Endothelial cell of hepatic sinusoid (primary cell): ENCODE data around the gene LRRC2.
"Not testable (repeated sequence)": the region's sequence is repeated elsewhere in the genome, so short reads cannot be mapped to it uniquely, and the experiment has no call there.

Source experiments
- in situ Hi-C: cut with HindIII; loops from 2 replicates; pipeline ENCODE4 v1.10.0; 2017; ENCODE audit warnings: low sequenced_read_pairs

The LRRC2 gene

GRCh38 chr3:46536758-46537157 lies 29.3 kb downstream of the LRRC2 start:
- in situ Hi-C loops, result no loop called here

GRCh38 chr3:46535746-46536145 lies 30.4 kb downstream of the LRRC2 start:
- in situ Hi-C loops, result no loop called here

- in situ Hi-C loops, result no loop called here
Observed at GRCh38 chr3:46533091-46533490, 33.0 kb downstream of the LRRC2 start.

GRCh38 chr3:46527239-46527638 lies 38.9 kb downstream of the LRRC2 start:
- in situ Hi-C loops, result no loop called here

- in situ Hi-C loops, result no loop called here
Observed at GRCh38 chr3:46524832-46525231, 41.3 kb downstream of the LRRC2 start.

- in situ Hi-C loops, result no loop called here
Observed at GRCh38 chr3:46524008-46524407, 42.1 kb downstream of the LRRC2 start.

- in situ Hi-C loops, result no loop called here
Observed at GRCh38 chr3:46523556-46523955, 42.5 kb downstream of the LRRC2 start.

- in situ Hi-C loops, result not testable (repeated sequence)
Observed at GRCh38 chr3:46522201-46522600, 43.9 kb downstream of the LRRC2 start.

- in situ Hi-C loops, result no loop called here
Observed at GRCh38 chr3:46521096-46521495, 45.0 kb downstream of the LRRC2 start.

- in situ Hi-C loops, result no loop called here
Observed at GRCh38 chr3:46520531-46520930, 45.6 kb downstream of the LRRC2 start.

GRCh38 chr3:46519952-46520351 lies 46.1 kb downstream of the LRRC2 start:
- in situ Hi-C loops, result no loop called here

GRCh38 chr3:46517784-46518181 lies 48.3 kb downstream of the LRRC2 start:
- in situ Hi-C loops, result no loop called here

- in situ Hi-C loops, result no loop called here
Observed at GRCh38 chr3:46517016-46517783, 48.9 kb downstream of the LRRC2 start.

- in situ Hi-C loops, result no loop called here
Observed at GRCh38 chr3:46516521-46516920, 49.6 kb downstream of the LRRC2 start.

GRCh38 chr3:46512191-46512749 lies 53.8 kb downstream of the LRRC2 start:
- in situ Hi-C loops, result no loop called here

- in situ Hi-C loops, result no loop called here
Observed at GRCh38 chr3:46509661-46510187, 56.4 kb downstream of the LRRC2 start.

GRCh38 chr3:46508850-46509591 lies 57.1 kb downstream of the LRRC2 start:
- in situ Hi-C loops, result no loop called here

GRCh38 chr3:46506526-46506925 lies 59.6 kb downstream of the LRRC2 start:
- in situ Hi-C loops, result no loop called here

GRCh38 chr3:46505953-46506352 lies 60.1 kb downstream of the LRRC2 start:
- in situ Hi-C loops, result no loop called here

GRCh38 chr3:46504789-46505188 lies 61.3 kb downstream of the LRRC2 start:
- in situ Hi-C loops, result loop anchor here (5.0 kb wide), 1 partner anchor 58 kb away; no protein-coding TSS in a partner anchor

GRCh38 chr3:46503200-46503874 lies 62.8 kb downstream of the LRRC2 start:
- in situ Hi-C loops, result loop anchor here (5.0 kb wide), 1 partner anchor 59 kb away; no protein-coding TSS in a partner anchor
